Adrenal gland (tissue), 12 donors: Measurements from ENCODE around the gene TAL1. TPM values are rescaled to one million over a fixed set of nuclear protein-coding genes. Genes with fewer than 3 reads are reported as not detected.

ENCODE experiments used
- DNase-seq, 7 donors: peaks; one replicate each; pipeline ENCODE4 v3.0.0-alpha.2; 2019 to 2020
- H3K27ac ChIP-seq, 5 donors: fragments of 200-600 bp; sonication (generic) in 4 of 5; 1 replicate in 3 of 5; 2 replicates in 2 of 5; pipeline versions ENCODE4 v1.5.1 to v1.8.0; 2016 to 2020; ENCODE audit warnings: mild to moderate bottlenecking in 1 of 5
- H3K27me3 ChIP-seq: fragments of 200-600 bp; 2 replicates; pipeline ENCODE4 v1.8.0; 2021
- H3K36me3 ChIP-seq, 2 donors: fragments of 200-600 bp; replicated peaks in 1 of 2; 1 replicate in 1 of 2; 2 replicates in 1 of 2; pipeline versions ENCODE4 v1.5.1 to v1.8.0; 2018 to 2022
- H3K4me1 ChIP-seq, 2 donors: fragments of 200-600 bp; replicated peaks in 1 of 2; 1 replicate in 1 of 2; 2 replicates in 1 of 2; pipeline versions ENCODE4 v1.5.1 to v1.8.0; 2018 to 2021
- H3K4me3 ChIP-seq, 4 donors: fragments of 200-600 bp; sonication (generic) in 3 of 4; one replicate each; pipeline ENCODE4 v1.5.1; 2016 to 2018
- H3K9me3 ChIP-seq, 3 donors: fragments of 200-600 bp; sonication (generic) in 1 of 3; replicated peaks in 1 of 3; 1 replicate in 2 of 3; 2 replicates in 1 of 3; pipeline versions ENCODE4 v1.5.1 to v1.8.0; 2016 to 2021
- POLR2A ChIP-seq, 2 donors: fragments of 450-650 bp; IDR thresholded peaks; one replicate each; pipeline ENCODE4 v1.6.1; 2017; ENCODE audit warnings: antibody characterized with exemption in 2 of 2, mild to moderate bottlenecking in 2 of 2, moderate library complexity in 1 of 2
- WGBS, 4 donors: extraction: QIAGEN DNeasy Blood & Tissue Kit in 2 of 4; methylation state at CpG; one replicate each; pipeline versions ENCODE4 v1.1.5 to v1.1.7; 2013 to 2017; 5-methylcytosine and 5-hydroxymethylcytosine counted together
- intact Hi-C, 2 donors: fragments of 100-400 bp; cut with DNase I; formaldehyde crosslinking; loops; one replicate each; pipeline versions ENCODE4 v1.14.1 to v1.15.0; 2022 to 2023
- polyA plus RNA-seq, 3 donors: library from polyadenylated mRNA; stranded (reverse); fragments of 200-250 nt in 2 of 3; fragments of 350-450 nt in 1 of 3; fragmentation: Illumina TruSeq in 1 of 3; extraction: RNeasy Lipid Tissue Mini Kit (QIAGEN cat#74804) in 1 of 3; gene quantifications; one replicate each; pipeline ENCODE4 v1.2.3, GENCODE V29; 2013 to 2014
- total RNA-seq, 9 donors: library from RNA; depleted of rRNA in 4 of 9; stranded (reverse); fragments of >200 nt in 4 of 9; fragments of 120-200 nt in 1 of 9; fragmentation: NEBNext Ultra II Directional in 1 of 9; extraction: Animal tissue kit (Norgen Biotek cat#: 25700) in 1 of 9; gene quantifications; one replicate each; pipeline versions ENCODE4 v1.1.0 to v1.2.4, GENCODE V29; 2013 to 2023
- TF ChIP-seq, protein P1 (sequence below), 6 experiments: fragments of 450-650 bp in 4 of 6; fragments of 200-600 bp in 2 of 6; sonication (generic) in 1 of 6; IDR thresholded peaks; 1 replicate in 5 of 6; 2 replicates in 1 of 6; pipeline versions ENCODE4 v1.5.1 to v1.8.0; 2016 to 2021; ENCODE audit warnings: antibody characterized with exemption in 6 of 6, mild to moderate bottlenecking in 2 of 6, moderate library complexity in 1 of 6
- donor health status: healthy with polysubstance abuse.
- donor health status: Bipolar disorder and iron deficiency.
- donor health status: DM: yes; HTN: yes; CAD: no.
- donor health status: DM: no; HTN: no; CAD: no.
- donor health status: DM: no; HTN: no; CAD: no.
- donor health status: DM: yes; HTN: yes; CAD: no.

Gene TAL1
- total and polyA plus RNA-seq, 12 donors = 1.2 to 13.4 (median 3.2) TPM

DNA sequence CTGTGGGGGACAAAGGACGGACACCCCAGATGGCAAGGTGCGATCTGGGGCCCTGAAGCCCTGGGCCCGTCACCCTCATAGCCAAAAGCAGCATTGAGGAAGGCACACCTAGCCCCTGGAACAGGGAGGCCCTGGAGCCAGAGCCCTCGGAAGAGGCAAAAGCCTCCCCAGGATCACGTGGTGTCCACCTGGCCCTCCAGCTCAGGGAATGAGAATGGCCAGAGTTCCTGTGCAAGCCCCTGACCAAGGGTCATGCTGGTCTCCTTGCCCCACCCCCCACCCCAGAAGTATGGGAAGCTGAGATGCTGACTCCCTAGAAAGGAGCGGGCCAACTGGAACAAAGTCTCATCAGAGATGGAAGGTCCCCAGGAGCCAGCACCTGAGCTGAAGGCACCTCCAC lies 41.2 kb downstream of the TAL1 start:
- no peak for TF ChIP-seq POLR2A (IDR thresholded peaks at IDR 0.05)
- TF ChIP-seq, protein P1, sequence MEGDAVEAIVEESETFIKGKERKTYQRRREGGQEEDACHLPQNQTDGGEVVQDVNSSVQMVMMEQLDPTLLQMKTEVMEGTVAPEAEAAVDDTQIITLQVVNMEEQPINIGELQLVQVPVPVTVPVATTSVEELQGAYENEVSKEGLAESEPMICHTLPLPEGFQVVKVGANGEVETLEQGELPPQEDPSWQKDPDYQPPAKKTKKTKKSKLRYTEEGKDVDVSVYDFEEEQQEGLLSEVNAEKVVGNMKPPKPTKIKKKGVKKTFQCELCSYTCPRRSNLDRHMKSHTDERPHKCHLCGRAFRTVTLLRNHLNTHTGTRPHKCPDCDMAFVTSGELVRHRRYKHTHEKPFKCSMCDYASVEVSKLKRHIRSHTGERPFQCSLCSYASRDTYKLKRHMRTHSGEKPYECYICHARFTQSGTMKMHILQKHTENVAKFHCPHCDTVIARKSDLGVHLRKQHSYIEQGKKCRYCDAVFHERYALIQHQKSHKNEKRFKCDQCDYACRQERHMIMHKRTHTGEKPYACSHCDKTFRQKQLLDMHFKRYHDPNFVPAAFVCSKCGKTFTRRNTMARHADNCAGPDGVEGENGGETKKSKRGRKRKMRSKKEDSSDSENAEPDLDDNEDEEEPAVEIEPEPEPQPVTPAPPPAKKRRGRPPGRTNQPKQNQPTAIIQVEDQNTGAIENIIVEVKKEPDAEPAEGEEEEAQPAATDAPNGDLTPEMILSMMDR (IDR thresholded peaks at IDR 0.05) = no peak
- intact Hi-C loops = loop anchor here in 1 of 2 donors (5.0 kb wide), 2 partner anchors 71 to 231 kb away; no protein-coding TSS in a partner anchor

DNA sequence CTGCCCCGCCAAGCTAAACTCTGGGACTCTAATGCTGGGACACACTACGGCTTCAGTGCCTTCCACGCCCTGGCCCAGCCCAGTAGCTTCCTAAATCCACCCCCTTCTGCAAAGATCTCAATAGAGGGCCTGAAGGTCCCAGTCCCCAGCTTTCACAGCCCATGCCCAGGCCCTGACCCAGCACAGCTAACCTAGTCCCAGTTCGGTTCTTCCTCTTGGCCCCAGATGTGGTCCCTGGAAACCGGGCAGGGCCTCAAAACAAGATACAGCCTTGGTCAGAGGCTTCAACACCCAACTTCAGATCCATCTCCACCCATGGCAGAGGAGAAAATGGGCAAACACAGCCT lies 41.5 kb downstream of the TAL1 start:
- no peaks in the 10 kb centered on the region for H3K9me3 ChIP-seq
- intact Hi-C loops = loop anchor here in 1 of 2 donors (5.0 kb wide), 2 partner anchors 72 to 232 kb away; no protein-coding TSS in a partner anchor
- H3K36me3 ChIP-seq = no peaks in the 10 kb centered on the region
- no peak for DNase-seq
- H3K4me1 ChIP-seq = peaks cover 6 to 8% of the 10 kb centered on the region in 2 donors
- no peak overlapping the region for H3K4me3 ChIP-seq
- H3K27ac ChIP-seq = peak overlapping the region in 4 of 5 donors; percentile 7 to 70 (median 63)
- 33 to 69% (median 64%) methylated on average over 3 to 5 of the region's 5 CpGs for WGBS, 4 donors
- H3K27me3 ChIP-seq = no peaks in the 10 kb centered on the region
- TF ChIP-seq POLR2A (IDR thresholded peaks at IDR 0.05) = no peak
- TF ChIP-seq, protein P1 (IDR thresholded peaks at IDR 0.05) = no peak

More for the DNA sequence above, 41.2 kb downstream of the TAL1 start:
- no peak for DNase-seq
- no peaks in the 10 kb centered on the region for H3K9me3 ChIP-seq
- H3K27me3 ChIP-seq = no peaks in the 10 kb centered on the region
- no peaks in the 10 kb centered on the region for H3K36me3 ChIP-seq
- no peak overlapping the region for H3K4me3 ChIP-seq
- 79 to 96% (median 92%) methylated on average over 3 to 6 of the region's 6 CpGs for WGBS, 4 donors
- peaks cover 6 to 8% of the 10 kb centered on the region in 2 donors for H3K4me1 ChIP-seq
- peak overlapping the region in 4 of 5 donors; percentile 7 to 70 (median 63) for H3K27ac ChIP-seq

DNA sequence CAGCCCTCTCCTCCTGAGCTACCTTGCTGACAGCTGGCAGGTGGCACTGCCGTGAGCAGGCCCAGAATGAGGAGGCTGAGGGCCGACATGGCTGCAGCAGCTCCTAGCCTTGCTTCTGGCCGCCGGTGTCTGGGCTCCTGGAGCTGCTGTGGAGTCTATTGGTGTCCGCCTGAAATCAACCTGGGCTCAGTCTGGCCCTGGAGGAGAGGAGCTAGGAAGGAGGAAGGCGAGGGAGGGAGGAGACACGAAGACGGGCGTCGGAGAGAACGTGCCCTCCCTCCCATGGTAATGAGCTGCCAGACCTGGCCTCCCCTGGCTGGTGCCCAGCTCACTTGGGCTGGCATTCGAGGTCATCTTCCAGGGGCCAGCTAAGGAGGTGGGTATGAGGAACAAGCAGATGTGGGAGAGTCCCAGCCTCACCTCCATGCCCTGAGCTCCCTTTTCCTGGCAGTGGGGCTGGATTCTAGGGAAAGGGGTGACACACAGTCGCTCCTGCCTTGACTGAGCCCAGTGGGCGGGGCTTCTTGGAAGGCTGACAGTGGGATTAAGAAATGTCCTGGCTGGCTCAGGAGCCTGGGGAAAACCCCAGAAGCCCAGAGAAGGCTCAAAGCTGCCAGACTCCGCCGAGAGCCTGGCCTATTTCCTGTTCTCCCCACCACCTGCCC lies 42.0 kb downstream of the TAL1 start, which contains the start of gene PDZK1IP1:
Gene PDZK1IP1 (minus strand): TSS at position 193 of the 665 bp plus-strand sequence. CDS start 104 bp downstream, at position 89.
- Histone ChIP-seq H3K9me3 (no peaks in the 10 kb centered on the region), H3K27me3 (no peaks in the 10 kb centered on the region), H3K4me1 (peaks cover 6 to 8% of the 10 kb centered on the region in 2 donors), H3K27ac (peak within 1 kb of the TSS; percentile 7 to 70 (median 59)), H3K4me3 (no peak within 1 kb of the TSS), H3K36me3 (no peaks in the 10 kb centered on the region)
- intact Hi-C loops = loop anchor here (5.0 to 10.0 kb wide), 4 partner anchors 72 to 535 kb away; partner anchors contain the start of gene FOXD2 (in 1 of the 2)
- peak; percentile 76 to 95 (median 92) for DNase-seq
- 35 to 42% (median 38%) methylated on average over 14 to 16 of the region's 16 CpGs for WGBS, 4 donors
- TF ChIP-seq POLR2A (IDR thresholded peaks at IDR 0.05) = no peak
- TF ChIP-seq, protein P1 (IDR thresholded peaks at IDR 0.05) = no peak
